HepG2 (cell line): ENCODE data around the gene GJB2. TPM values are rescaled to one million over a fixed set of nuclear protein-coding genes. Genes with fewer than 3 reads are reported as not detected.

Experiments used
- ATAC-seq: fragments of 200-7000 bp; cut with Tn5 transposase; 3 replicates; pipeline ENCODE4 v1.9.1; 2020; ENCODE audit warnings: mild to moderate bottlenecking, moderate library complexity
- BruUV-seq: library from RNA; stranded (reverse); fragments of 400-500 nt; replicated peaks from 2 replicates; lab custom pipeline; 2021; lab: Mats Ljungman, UMichigan
- CTCF ChIA-PET: fragments of 300-600 bp; formaldehyde crosslinking; extraction: SDS; loops from one replicate; lab custom pipeline; 2021; ENCODE audit warnings: low total read pairs, inconsistent platforms, low intra/inter-chr PET ratio; lab: Yijun Ruan, JAX
- POLR2A ChIA-PET: fragments of 350-600 bp; sonication (Branson Sonifier 250); formaldehyde crosslinking; loops from one replicate; lab custom pipeline; 2020; ENCODE audit warnings: antibody characterized with exemption, inconsistent platforms; lab: Yijun Ruan, JAX
- DNase-seq: peaks from one replicate; pipeline ENCODE4 v3.0.0-alpha.2; 2015; ENCODE audit warnings: low spot score
- FAIRE-seq: peaks from 3 replicates; lab custom pipeline; 2011; peaks lifted over from hg19 to GRCh38; lab: Jason Lieb, UNC
- H2AFZ ChIP-seq: one replicate; pipeline ENCODE4 v1.6.1; 2011; ENCODE audit warnings: low read length, inconsistent platforms
- H3K27ac ChIP-seq: fragments of 300-600 bp; 3 replicates; pipeline ENCODE4 v1.8.0; 2011; ENCODE audit warnings: mixed run types, mild to moderate bottlenecking, mixed read lengths, low read length, inconsistent platforms; ENCODE audit not compliant: insufficient read depth; ENCODE audit errors: extremely low read length
- H3K27me3 ChIP-seq, 2 experiments: fragments of 200-600 bp in 1 of 2; 2 replicates in 1 of 2; 3 replicates in 1 of 2; pipeline versions ENCODE4 v1.6.0 to v1.8.0; 2011; ENCODE audit warnings: low read length in 2 of 2, mild to moderate bottlenecking in 2 of 2, moderate library complexity in 2 of 2, inconsistent platforms in 1 of 2; ENCODE audit not compliant: insufficient read depth in 2 of 2, control insufficient read depth in 1 of 2
- H3K36me3 ChIP-seq, 2 experiments: fragments of 200-600 bp in 1 of 2; replicated peaks in 1 of 2; 2 replicates in 1 of 2; 3 replicates in 1 of 2; pipeline versions ENCODE4 v1.5.1 to v1.8.0; 2011; ENCODE audit warnings: low read length in 2 of 2, inconsistent platforms in 1 of 2; ENCODE audit not compliant: insufficient read depth in 2 of 2, control insufficient read depth in 1 of 2
- H3K4me1 ChIP-seq: 2 replicates; pipeline ENCODE4 v1.5.1; 2012; ENCODE audit warnings: low read length, inconsistent platforms; ENCODE audit not compliant: insufficient read depth
- H3K4me2 ChIP-seq: 2 replicates; pipeline ENCODE4 v1.6.0; 2011; ENCODE audit warnings: low read depth, low read length, inconsistent platforms
- H3K4me3 ChIP-seq, 3 experiments: fragments of 200-600 bp in 1 of 3; sonication (generic), shearing (Covaris generic) in 1 of 3; replicated peaks in 1 of 3; 2 replicates each; pipeline ENCODE4 v1.5.1; 2011 to 2016; ENCODE audit warnings: low read length in 3 of 3, inconsistent platforms in 2 of 3, low read depth in 2 of 3, mild to moderate bottlenecking in 2 of 3, control low read depth in 1 of 3, mixed read lengths in 1 of 3; ENCODE audit not compliant: insufficient read depth in 1 of 3
- H3K79me2 ChIP-seq: one replicate; pipeline ENCODE4 v1.6.1; 2011; ENCODE audit warnings: low read length, inconsistent platforms; ENCODE audit not compliant: insufficient read depth
- H3K9ac ChIP-seq: 2 replicates; pipeline ENCODE4 v1.6.0; 2011; ENCODE audit warnings: mild to moderate bottlenecking, low read depth, low read length, inconsistent platforms; ENCODE audit not compliant: insufficient read depth
- H3K9me3 ChIP-seq: 2 replicates; pipeline ENCODE4 v1.5.1; 2012; ENCODE audit warnings: mild to moderate bottlenecking, low read length
- H4K20me1 ChIP-seq: 2 replicates; pipeline ENCODE4 v1.6.0; 2011; ENCODE audit warnings: inconsistent platforms, mild to moderate bottlenecking, low read length, moderate library complexity; ENCODE audit not compliant: insufficient read depth
- BRF2 ChIP-seq: sonication (generic); formaldehyde crosslinking; IDR thresholded peaks from 2 replicates; pipeline ENCODE4 v1.8.1; 2022; ENCODE audit warnings: mild to moderate bottlenecking, missing genetic modification reagents
- CTCF ChIP-seq: sonication (generic); formaldehyde crosslinking; IDR thresholded peaks from 2 replicates; pipeline ENCODE4 v1.5.0; 2020; ENCODE audit warnings: mild to moderate bottlenecking, missing genetic modification reagents, moderate library complexity
- FIP1L1 ChIP-seq: fragments of 200-400 bp; formaldehyde crosslinking; IDR thresholded peaks from 2 replicates; pipeline ENCODE4 v1.6.1; 2018; ENCODE audit warnings: low read depth, mild to moderate bottlenecking, low read length, moderate library complexity, borderline replicate concordance; ENCODE audit not compliant: insufficient read depth
- IKZF5 ChIP-seq: IDR thresholded peaks from 2 replicates; pipeline ENCODE4 v1.6.1; 2018; ENCODE audit warnings: missing genetic modification reagents, mild to moderate bottlenecking, missing compliant biosample characterization
- IRF2 ChIP-seq: IDR thresholded peaks from 2 replicates; pipeline ENCODE4 v1.6.1; 2018; ENCODE audit warnings: missing genetic modification reagents, missing compliant biosample characterization
- RAD21 ChIP-seq: fragments of 450-650 bp; formaldehyde crosslinking; IDR thresholded peaks from 2 replicates; pipeline ENCODE4 v1.5.0; 2020; ENCODE audit warnings: mild to moderate bottlenecking
- SIN3B ChIP-seq: fragments of 150-350 bp; IDR thresholded peaks from 2 replicates; pipeline ENCODE4 v1.6.1; 2014; ENCODE audit warnings: low read length
- SMC3 ChIP-seq: IDR thresholded peaks from 2 replicates; pipeline ENCODE4 v1.6.1; 2011; ENCODE audit warnings: low read length, improper control_type of control experiment
- SNAPC2 ChIP-seq: sonication (generic); formaldehyde crosslinking; IDR thresholded peaks from 2 replicates; pipeline ENCODE4 v1.8.1; 2022; ENCODE audit warnings: mild to moderate bottlenecking, missing genetic modification reagents
- STAG1 ChIP-seq: sonication (generic); formaldehyde crosslinking; IDR thresholded peaks from 2 replicates; pipeline ENCODE4 v1.4.0; 2020; ENCODE audit warnings: missing genetic modification reagents
- XBP1 ChIP-seq: sonication (generic); formaldehyde crosslinking; IDR thresholded peaks from 2 replicates; pipeline ENCODE4 v1.5.0; 2020; ENCODE audit warnings: missing genetic modification reagents
- XRCC5 ChIP-seq: fragments of 200-400 bp; formaldehyde crosslinking; optimal IDR thresholded peaks from 2 replicates; pipeline ENCODE3; 2017; ENCODE audit warnings: mild to moderate bottlenecking, low read length
- ZKSCAN1 ChIP-seq: fragments of 150-350 bp; IDR thresholded peaks from 2 replicates; pipeline ENCODE4 v1.6.1; 2014; ENCODE audit warnings: low read length
- ZNF253 ChIP-seq: sonication (generic); formaldehyde crosslinking; IDR thresholded peaks from 2 replicates; pipeline ENCODE4 v1.8.0; 2022; ENCODE audit warnings: mild to moderate bottlenecking, missing genetic modification reagents, borderline replicate concordance
- ZNF264 ChIP-seq: sonication (generic); formaldehyde crosslinking; IDR thresholded peaks from 2 replicates; pipeline ENCODE4 v1.4.0; 2020; ENCODE audit warnings: missing genetic modification reagents
- ZNF317 ChIP-seq: sonication (generic); formaldehyde crosslinking; IDR thresholded peaks from 2 replicates; pipeline ENCODE4 v1.5.0; 2020; ENCODE audit warnings: mild to moderate bottlenecking, missing genetic modification reagents
- ZXDC ChIP-seq: sonication (generic); formaldehyde crosslinking; IDR thresholded peaks from 2 replicates; pipeline ENCODE4 v1.5.0; 2020; ENCODE audit warnings: mild to moderate bottlenecking, missing genetic modification reagents
- WGBS: methylation state at CpG from one replicate; pipeline ENCODE4 v1.1.6; 2017; ENCODE audit warnings: low lambda C conversion rate; 5-methylcytosine and 5-hydroxymethylcytosine counted together
- in situ Hi-C: cut with HindIII; loops from 2 replicates; pipeline ENCODE4 v1.10.0; 2017; ENCODE audit warnings: low pct_unique_long_range_greater_than_20kb; ENCODE audit not compliant: extremely low pct_ligation_motif_present
- intact Hi-C: fragments of 100-400 bp; cut with micrococcal nuclease; formaldehyde crosslinking; loops from one replicate; pipeline ENCODE4 v1.10.0; 2022; ENCODE audit not compliant: unreplicated experiment
- polyA plus RNA-seq, 8 experiments: library from polyadenylated mRNA; depleted of rRNA in 3 of 8; stranded (reverse) in 7 of 8; unstranded in 1 of 8; fragments of >200 nt; fragmentation: Illumina TruSeq in 4 of 8; extraction: Trizol in 4 of 8; gene quantifications; 2 replicates each; pipeline versions ENCODE4 v1.2.1 to v1.2.3, GENCODE V29; 2011 to 2016; ENCODE audit warnings: low read depth in 4 of 8, missing spikeins in 1 of 8, mixed read lengths in 1 of 8; ENCODE audit not compliant: insufficient read depth in 1 of 8
- total RNA-seq, 5 experiments: library from RNA; depleted of rRNA; stranded (reverse); fragments of >200 nt; fragmentation: Illumina TruSeq; extraction: Trizol; gene quantifications; 2 replicates each; pipeline ENCODE4 v1.2.3, GENCODE V29; 2016; ENCODE audit warnings: low read depth in 1 of 5

GJB2 gene
- total and polyA plus RNA-seq, 2 of the 13 experiments (the other 11 are each of a cell fraction or from before 2014, with no cell fraction given), result 0.15 to 0.18 TPM

- 20% methylated on average over 5 of the region's 5 CpGs for WGBS
- Histone ChIP-seq H3K36me3 (no peaks in the 10 kb centered on the region), H3K79me2 (no peaks in the 10 kb centered on the region), H3K4me2 (no peak overlapping the region), H4K20me1 (no peaks in the 10 kb centered on the region), H3K4me3 (no peak overlapping the region), H3K9me3 (no peaks in the 10 kb centered on the region), H3K9ac (no peak overlapping the region), H3K4me1 (no peaks in the 10 kb centered on the region), H3K27ac (no peak overlapping the region), H2AFZ (no peak overlapping the region), H3K27me3 (peaks cover 2 to 9% of the 10 kb centered on the region in 2 experiments; a peak in 2 of 5 replicates)
- in situ Hi-C loops (loop anchor here (10.0 kb wide), 1 partner anchor 742 kb away; no protein-coding TSS in a partner anchor), intact Hi-C loops (loop anchor here (5.0 kb wide), 1 partner anchor 740 kb away; no protein-coding TSS in a partner anchor)
- ATAC-seq (peak; percentile 95), DNase-seq (peak; percentile 63), FAIRE-seq (peak; percentile 77)
- no peak for TF ChIP-seq XRCC5
- peak; percentile 69 for TF ChIP-seq SMC3
- no peak for TF ChIP-seq SNAPC2 (CRISPR knock-in tag)
- no peak for TF ChIP-seq BRF2
- TF ChIP-seq STAG1, result peak; percentile 76
- TF ChIP-seq XBP1 (CRISPR knock-in tag), result no peak
- no peak for TF ChIP-seq ZNF264 (CRISPR knock-in tag)
- TF ChIP-seq FIP1L1, result no peak
- TF ChIP-seq IKZF5 (CRISPR knock-in tag), result no peak
- TF ChIP-seq CTCF (CRISPR knock-in tag), result peak; percentile 82
- TF ChIP-seq SIN3B, result no peak
- no peak for TF ChIP-seq ZXDC (CRISPR knock-in tag)
- TF ChIP-seq RAD21, result peak; percentile 50; the same call in 1 of the 2 replicates
- TF ChIP-seq IRF2 (CRISPR knock-in tag), result 0 out of 2 replicates have a peak, but pooled peaks have one; percentile 38
- no peak for TF ChIP-seq ZNF253 (CRISPR knock-in tag)
- no peak for TF ChIP-seq ZNF317 (CRISPR knock-in tag)
- no peak for TF ChIP-seq ZKSCAN1
- no TSS peak for BruUV-seq
- ChIA-PET POLR2A (no interaction called here), CTCF (interaction anchor here (0.7 kb wide), 1 partner anchor 19 kb away, joined by 3 read pairs; no protein-coding TSS in a partner anchor)
Observed at GRCh38 chr13:20182231-20182846, 10.4 kb downstream of the GJB2 start.
